Smooth muscle cell (in vitro differentiated cells): ENCODE results near the gene SFSWAP. TPM values are rescaled to one million over a fixed set of nuclear protein-coding genes. Genes with fewer than 3 reads are reported as not detected.

Experiments used
- DNase-seq: peaks from one replicate; lab custom pipeline; 2025; ENCODE audit not compliant: unreplicated experiment; lab: John Stamatoyannopoulos, UW
- H2AFZ ChIP-seq: fragments of 200-600 bp; sonication (generic); 2 replicates; pipeline ENCODE4 v1.6.0; 2016; ENCODE audit warnings: antibody characterized with exemption, low read depth, mild to moderate bottlenecking
- H3F3A ChIP-seq: fragments of 200-600 bp; sonication (generic); 2 replicates; pipeline ENCODE4 v1.6.0; 2017; ENCODE audit warnings: antibody characterized with exemption, low read depth
- H3K27ac ChIP-seq: fragments of 200-600 bp; sonication (generic); 2 replicates; pipeline ENCODE4 v1.5.1; 2016; ENCODE audit warnings: low read depth, mild to moderate bottlenecking
- H3K27me3 ChIP-seq: fragments of 200-600 bp; sonication (generic); 2 replicates; pipeline ENCODE4 v1.6.1; 2016; ENCODE audit warnings: low read depth, mild to moderate bottlenecking
- H3K36me3 ChIP-seq: fragments of 200-600 bp; sonication (generic); 2 replicates; pipeline ENCODE4 v1.5.1; 2016; ENCODE audit warnings: low read depth
- H3K4me1 ChIP-seq: fragments of 200-600 bp; sonication (generic); 2 replicates; pipeline ENCODE4 v1.5.1; 2016; ENCODE audit warnings: low read depth
- H3K4me2 ChIP-seq: fragments of 200-600 bp; sonication (generic); 2 replicates; pipeline ENCODE4 v1.6.0; 2016; ENCODE audit warnings: mild to moderate bottlenecking
- H3K4me3 ChIP-seq: fragments of 200-600 bp; sonication (generic); 2 replicates; pipeline ENCODE4 v1.5.1; 2016; ENCODE audit warnings: mild to moderate bottlenecking
- H3K79me2 ChIP-seq: fragments of 200-600 bp; sonication (generic); 2 replicates; pipeline ENCODE4 v1.6.0; 2016; ENCODE audit warnings: low read depth, mild to moderate bottlenecking
- H3K9ac ChIP-seq: fragments of 200-600 bp; sonication (generic); 2 replicates; pipeline ENCODE4 v1.6.0; 2016; ENCODE audit warnings: low read depth
- H3K9me3 ChIP-seq: fragments of 200-600 bp; sonication (generic); replicated peaks from 2 replicates; pipeline ENCODE4 v1.5.1; 2016; ENCODE audit warnings: low read depth
- H4K20me1 ChIP-seq: fragments of 200-600 bp; sonication (generic); 2 replicates; pipeline ENCODE4 v1.6.0; 2016; ENCODE audit warnings: low read depth
- WGBS: methylation state at CpG from one replicate; pipeline ENCODE4 v1.1.7; 2016; ENCODE audit warnings: low lambda C conversion rate; 5-methylcytosine and 5-hydroxymethylcytosine counted together
- polyA plus RNA-seq: library from polyadenylated mRNA; unstranded; fragments of >200 nt; fragmentation: Nextera tagmentation; extraction: Ambion mirVana; gene quantifications from 2 replicates; pipeline ENCODE4 v1.2.1, GENCODE V29; 2016
- total RNA-seq: library from RNA; depleted of rRNA; stranded (reverse); fragments of >200 nt; gene quantifications from 2 replicates; pipeline ENCODE4 v1.2.3, GENCODE V29; 2014
- TF ChIP-seq, protein P1 (sequence below): fragments of 200-600 bp; sonication (generic); IDR thresholded peaks from 2 replicates; pipeline ENCODE4 v1.5.1; 2017; ENCODE audit warnings: borderline replicate concordance, mild to moderate bottlenecking, antibody characterized with exemption; ENCODE audit not compliant: insufficient read depth, poor library complexity, severe bottlenecking

Gene SFSWAP
- total and polyA plus RNA-seq, 2 experiments from 2014 or later: 24.1 to 32.3 TPM

GRCh38 chr12:131672941-131673887 lies 37.7 kb upstream of the SFSWAP start:
- Histone ChIP-seq H3K4me3 (no peak overlapping the region), H3K79me2 (no peaks in the 10 kb centered on the region), H3K9me3 (no peaks in the 10 kb centered on the region), H4K20me1 (no peaks in the 10 kb centered on the region), H3K4me1 (no peaks in the 10 kb centered on the region), H3K36me3 (no peaks in the 10 kb centered on the region), H3K27ac (no peak overlapping the region), H3F3A (no peaks in the 10 kb centered on the region), H3K4me2 (no peak overlapping the region), H2AFZ (no peak overlapping the region), H3K27me3 (peaks cover 9% of the 10 kb centered on the region), H3K9ac (no peak overlapping the region)
- no peak for DNase-seq
- TF ChIP-seq, protein P1, sequence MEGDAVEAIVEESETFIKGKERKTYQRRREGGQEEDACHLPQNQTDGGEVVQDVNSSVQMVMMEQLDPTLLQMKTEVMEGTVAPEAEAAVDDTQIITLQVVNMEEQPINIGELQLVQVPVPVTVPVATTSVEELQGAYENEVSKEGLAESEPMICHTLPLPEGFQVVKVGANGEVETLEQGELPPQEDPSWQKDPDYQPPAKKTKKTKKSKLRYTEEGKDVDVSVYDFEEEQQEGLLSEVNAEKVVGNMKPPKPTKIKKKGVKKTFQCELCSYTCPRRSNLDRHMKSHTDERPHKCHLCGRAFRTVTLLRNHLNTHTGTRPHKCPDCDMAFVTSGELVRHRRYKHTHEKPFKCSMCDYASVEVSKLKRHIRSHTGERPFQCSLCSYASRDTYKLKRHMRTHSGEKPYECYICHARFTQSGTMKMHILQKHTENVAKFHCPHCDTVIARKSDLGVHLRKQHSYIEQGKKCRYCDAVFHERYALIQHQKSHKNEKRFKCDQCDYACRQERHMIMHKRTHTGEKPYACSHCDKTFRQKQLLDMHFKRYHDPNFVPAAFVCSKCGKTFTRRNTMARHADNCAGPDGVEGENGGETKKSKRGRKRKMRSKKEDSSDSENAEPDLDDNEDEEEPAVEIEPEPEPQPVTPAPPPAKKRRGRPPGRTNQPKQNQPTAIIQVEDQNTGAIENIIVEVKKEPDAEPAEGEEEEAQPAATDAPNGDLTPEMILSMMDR: no peak
- 83% methylated on average over 24 of the region's 24 CpGs for WGBS

GRCh38 chr12:131673888-131674257 lies 37.0 kb upstream of the SFSWAP start:
- H3K36me3 ChIP-seq: no peaks in the 10 kb centered on the region
- no peaks in the 10 kb centered on the region for H3F3A ChIP-seq

DNA sequence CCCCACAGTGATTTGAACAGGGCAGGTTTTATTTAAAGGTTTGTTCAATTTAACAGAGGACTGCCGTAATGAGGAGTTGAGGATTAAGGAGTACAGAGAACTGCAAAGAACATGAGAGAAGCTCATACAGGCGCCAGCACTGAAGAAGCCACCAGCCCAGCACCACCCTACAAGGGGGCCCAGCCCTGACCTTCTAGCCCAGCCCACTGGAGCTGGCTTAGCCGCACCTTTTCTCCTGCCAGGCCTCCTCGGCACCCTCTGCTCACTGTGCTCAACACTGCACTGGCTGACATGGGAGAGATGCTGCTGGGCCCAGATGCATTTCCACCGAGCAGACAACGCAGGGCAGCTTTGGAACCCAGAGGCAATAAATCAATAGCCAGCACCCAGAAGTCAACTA lies 36.5 kb upstream of the SFSWAP start:
- no peaks in the 10 kb centered on the region for H4K20me1 ChIP-seq
- H3F3A ChIP-seq: no peaks in the 10 kb centered on the region
- no peaks in the 10 kb centered on the region for H3K79me2 ChIP-seq
- 94% methylated on average over 6 of the region's 6 CpGs for WGBS
- H3K9me3 ChIP-seq: no peaks in the 10 kb centered on the region
- no peak overlapping the region for H2AFZ ChIP-seq
- no peak overlapping the region for H3K4me3 ChIP-seq
- TF ChIP-seq, protein P1: no peak
- no peak overlapping the region for H3K27ac ChIP-seq
- peaks cover 4% of the 10 kb centered on the region for H3K27me3 ChIP-seq
- H3K4me2 ChIP-seq: no peak overlapping the region
- H3K9ac ChIP-seq: no peak overlapping the region
- no peak for DNase-seq
- no peaks in the 10 kb centered on the region for H3K36me3 ChIP-seq
- no peaks in the 10 kb centered on the region for H3K4me1 ChIP-seq

More at GRCh38 chr12:131673888-131674257, 37.0 kb upstream of the SFSWAP start:
- H3K27ac ChIP-seq: no peak overlapping the region
- H2AFZ ChIP-seq: no peak overlapping the region
- TF ChIP-seq, protein P1: no peak
- no peak for DNase-seq
- no peaks in the 10 kb centered on the region for H3K4me1 ChIP-seq
- H3K9me3 ChIP-seq: no peaks in the 10 kb centered on the region
- no peak overlapping the region for H3K4me3 ChIP-seq
- peaks cover 6% of the 10 kb centered on the region for H3K27me3 ChIP-seq
- no peaks in the 10 kb centered on the region for H3K79me2 ChIP-seq
- no peak overlapping the region for H3K4me2 ChIP-seq
- no peak overlapping the region for H3K9ac ChIP-seq
- no peaks in the 10 kb centered on the region for H4K20me1 ChIP-seq
- 83% methylated on average over 7 of the region's 7 CpGs for WGBS
